NCI-H146 treated with DMSO at 0.1 percent for 48 hours (cell line): ENCODE results near the gene ST3GAL3.
A peak's percentile ranks its signal among the peaks of the same experiment; 100 is the strongest.

Source experiments
- DNase-seq: peaks from one replicate; lab custom pipeline; 2025; ENCODE audit not compliant: unreplicated experiment; lab: John Stamatoyannopoulos, UW

Gene ST3GAL3, protein sequence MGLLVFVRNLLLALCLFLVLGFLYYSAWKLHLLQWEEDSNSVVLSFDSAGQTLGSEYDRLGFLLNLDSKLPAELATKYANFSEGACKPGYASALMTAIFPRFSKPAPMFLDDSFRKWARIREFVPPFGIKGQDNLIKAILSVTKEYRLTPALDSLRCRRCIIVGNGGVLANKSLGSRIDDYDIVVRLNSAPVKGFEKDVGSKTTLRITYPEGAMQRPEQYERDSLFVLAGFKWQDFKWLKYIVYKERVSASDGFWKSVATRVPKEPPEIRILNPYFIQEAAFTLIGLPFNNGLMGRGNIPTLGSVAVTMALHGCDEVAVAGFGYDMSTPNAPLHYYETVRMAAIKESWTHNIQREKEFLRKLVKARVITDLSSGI

GRCh38 chr1:43707190-43708001 is at the start of gene ST3GAL3:
Gene ST3GAL3 (plus strand): TSS chr1:43707536. CDS start chr1:43736263, 28,727 bp downstream.
- peak; percentile 61 for DNase-seq

GRCh38 chr1:43659212-43660166 is 47.8 kb upstream of the ST3GAL3 start:
- no peak for DNase-seq

DNA sequence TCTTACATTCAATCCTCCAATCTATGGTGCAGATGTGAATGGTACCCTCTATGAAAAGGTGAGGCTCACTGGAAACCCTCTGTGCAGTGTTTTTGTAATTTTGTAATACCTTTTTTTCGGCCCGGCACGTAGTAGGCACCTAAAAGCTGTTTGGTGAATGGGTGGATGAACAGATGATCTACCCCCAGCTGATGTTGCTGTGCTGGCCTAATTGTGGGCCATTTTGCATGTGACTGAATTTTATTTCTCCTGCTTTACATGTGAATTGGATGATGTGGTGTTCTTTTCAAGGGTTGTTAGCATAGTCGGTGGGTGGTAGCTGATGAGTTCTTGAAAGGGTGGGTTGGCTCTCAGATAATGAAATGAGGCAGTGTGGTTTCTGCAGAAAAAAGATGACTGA is 47.0 kb upstream of the ST3GAL3 start:
- DNase-seq: no peak

DNA sequence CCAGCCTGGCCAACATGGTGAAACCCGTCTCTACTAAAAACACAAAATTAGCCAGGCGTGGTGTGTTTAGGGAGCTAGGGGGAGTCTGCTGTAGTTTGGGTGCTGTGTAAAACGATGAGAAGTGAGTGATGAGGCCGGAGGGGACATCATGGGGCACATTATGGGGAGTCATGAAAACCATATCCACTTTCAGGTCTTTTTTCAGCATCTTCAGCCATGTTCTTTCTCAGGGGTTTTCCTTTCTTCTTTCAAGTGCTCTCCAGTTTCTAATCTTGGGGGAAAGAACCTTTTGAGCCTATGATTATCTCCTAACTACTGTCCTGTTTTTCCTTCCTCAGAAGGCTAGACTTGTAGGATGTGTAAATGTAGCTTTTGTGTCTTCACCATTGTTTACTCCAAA is 43.0 kb upstream of the ST3GAL3 start:
- no peak for DNase-seq

GRCh38 chr1:43666608-43667007 is 40.7 kb upstream of the ST3GAL3 start:
- no peak for DNase-seq

DNA sequence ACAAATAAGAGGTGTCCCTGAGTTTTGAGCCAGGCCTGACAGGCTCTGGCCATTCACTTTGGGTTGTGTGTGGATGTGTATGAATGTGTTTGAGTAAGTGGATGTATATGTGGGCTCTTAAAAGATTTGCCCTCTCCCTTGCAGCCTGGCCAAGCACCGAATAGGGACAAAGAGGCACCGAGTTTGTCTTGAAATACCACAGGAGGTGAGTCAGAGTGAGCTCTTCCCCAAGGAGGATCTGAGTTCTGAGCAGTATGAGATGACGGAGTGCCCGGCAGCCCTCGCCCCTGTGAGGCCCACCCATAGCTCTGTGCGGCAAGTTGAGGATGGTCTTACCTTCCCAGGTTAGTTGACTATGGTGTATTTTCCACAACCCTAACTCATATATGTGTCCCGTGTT is 38.4 kb upstream of the ST3GAL3 start:
- DNase-seq: no peak

DNA sequence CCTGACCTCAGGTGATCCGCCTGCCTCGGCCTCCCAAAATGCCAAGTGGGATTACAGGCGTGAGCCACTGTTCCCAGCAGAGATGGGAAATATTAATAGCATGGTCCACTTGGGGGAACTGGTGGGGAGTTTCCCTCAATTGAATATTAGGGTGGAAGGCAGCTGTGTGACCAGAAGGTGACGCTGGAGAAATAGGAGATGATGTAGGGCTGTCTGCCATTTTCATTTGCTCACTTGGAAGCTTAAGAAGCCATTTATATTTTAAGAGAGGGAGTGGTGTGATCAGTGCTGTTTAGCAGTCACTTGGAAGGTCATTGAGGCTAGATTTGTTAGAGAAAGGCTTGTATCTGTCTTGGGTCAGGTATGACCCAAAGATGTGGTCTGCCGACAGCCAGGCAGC is 37.5 kb upstream of the ST3GAL3 start:
- no peak for DNase-seq

DNA sequence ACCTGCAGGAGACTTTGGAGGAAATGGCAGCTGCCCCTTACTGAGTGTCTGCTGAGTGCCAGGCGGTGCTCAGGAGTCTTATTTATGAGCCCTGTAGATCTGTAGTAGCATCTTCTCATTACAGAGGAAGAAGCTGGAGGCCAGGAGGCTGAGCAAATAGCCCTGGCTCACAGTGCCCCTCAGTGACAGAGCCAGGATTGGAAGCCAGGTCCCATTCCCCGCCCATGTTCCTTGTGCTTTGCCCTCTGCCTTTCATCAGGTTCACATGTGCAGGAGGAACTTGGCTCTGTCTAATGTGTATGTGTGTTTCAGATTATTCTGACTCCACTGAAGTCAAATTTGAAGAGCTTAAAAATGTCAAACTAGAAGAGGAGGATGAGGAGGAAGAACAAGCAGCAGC is 36.1 kb upstream of the ST3GAL3 start:
- no peak for DNase-seq

DNA sequence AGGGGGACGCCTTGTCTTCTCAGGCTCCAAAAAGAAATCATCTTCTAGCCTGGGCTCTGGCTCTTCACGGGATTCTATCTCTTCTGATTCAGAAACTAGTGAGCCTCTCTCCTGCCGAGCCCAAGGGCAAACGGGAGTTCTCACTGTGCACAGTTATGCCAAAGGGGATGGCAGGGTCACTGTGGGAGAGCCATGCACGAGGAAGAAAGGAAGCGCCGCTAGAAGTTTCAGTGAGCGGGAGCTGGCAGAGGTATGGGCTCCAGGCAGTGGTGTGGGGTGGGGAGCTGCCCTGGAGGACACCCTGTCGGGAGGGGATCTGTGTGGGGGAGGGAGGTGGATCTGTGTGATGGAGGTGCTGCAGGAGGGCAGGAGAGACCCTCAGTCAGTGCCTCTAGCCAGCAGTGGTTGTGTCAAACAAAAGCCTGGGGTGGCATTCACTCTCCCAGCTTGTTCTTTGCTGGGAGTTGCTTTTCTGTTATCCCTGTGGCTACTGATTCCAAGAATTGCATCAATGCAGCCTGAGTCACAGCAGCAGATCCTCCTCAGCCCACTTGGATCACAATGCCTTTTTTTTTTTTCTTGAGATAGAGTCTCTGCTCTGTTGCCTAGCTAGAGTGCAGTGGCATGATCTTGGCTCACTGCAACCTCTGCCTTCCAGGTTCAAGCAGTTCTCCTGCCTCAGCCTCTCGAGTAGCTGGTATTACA is 35.6 kb upstream of the ST3GAL3 start:
- no peak for DNase-seq

DNA sequence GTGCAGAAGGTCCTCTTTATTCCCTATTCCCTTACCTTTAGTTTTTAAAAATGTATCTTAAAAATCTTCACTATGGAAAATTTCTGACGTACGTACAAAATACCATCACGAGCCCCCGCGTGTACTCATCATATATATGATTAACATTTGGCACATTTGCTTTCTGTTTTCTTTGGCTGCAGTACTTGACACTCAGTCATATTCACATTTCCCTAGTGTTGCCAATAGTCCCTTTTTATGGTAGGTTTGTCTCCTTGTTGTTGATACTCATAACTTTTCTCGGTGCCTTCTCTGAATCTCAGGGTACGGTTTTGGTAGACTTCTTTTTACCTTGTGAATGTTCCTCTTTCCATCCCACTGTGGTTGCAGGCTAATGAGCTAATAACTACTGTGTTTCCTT is 34.1 kb upstream of the ST3GAL3 start:
- no peak for DNase-seq

GRCh38 chr1:43678940-43679339 is 28.4 kb upstream of the ST3GAL3 start:
- DNase-seq: no peak

DNA sequence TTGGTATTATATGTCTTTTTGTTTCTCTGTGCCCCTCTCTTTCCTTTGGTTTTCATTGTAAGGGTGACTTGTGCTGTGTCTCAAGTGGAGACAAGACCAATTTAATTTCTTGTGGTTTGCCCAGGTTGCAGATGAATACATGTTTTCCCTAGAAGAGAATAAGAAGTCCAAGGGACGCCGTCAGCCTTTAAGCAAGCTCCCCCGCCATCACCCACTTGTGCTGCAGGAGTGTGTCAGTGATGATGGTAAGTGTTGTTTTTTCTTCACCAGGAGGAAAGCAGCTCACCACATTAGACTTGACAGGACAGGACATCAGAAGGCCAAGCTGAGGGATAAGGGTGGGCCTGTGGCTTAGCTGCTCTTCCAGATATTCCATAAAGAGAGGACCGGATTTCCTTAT is 23.8 kb upstream of the ST3GAL3 start:
- no peak for DNase-seq

GRCh38 chr1:43686801-43687200 is 20.5 kb upstream of the ST3GAL3 start:
- no peak for DNase-seq

DNA sequence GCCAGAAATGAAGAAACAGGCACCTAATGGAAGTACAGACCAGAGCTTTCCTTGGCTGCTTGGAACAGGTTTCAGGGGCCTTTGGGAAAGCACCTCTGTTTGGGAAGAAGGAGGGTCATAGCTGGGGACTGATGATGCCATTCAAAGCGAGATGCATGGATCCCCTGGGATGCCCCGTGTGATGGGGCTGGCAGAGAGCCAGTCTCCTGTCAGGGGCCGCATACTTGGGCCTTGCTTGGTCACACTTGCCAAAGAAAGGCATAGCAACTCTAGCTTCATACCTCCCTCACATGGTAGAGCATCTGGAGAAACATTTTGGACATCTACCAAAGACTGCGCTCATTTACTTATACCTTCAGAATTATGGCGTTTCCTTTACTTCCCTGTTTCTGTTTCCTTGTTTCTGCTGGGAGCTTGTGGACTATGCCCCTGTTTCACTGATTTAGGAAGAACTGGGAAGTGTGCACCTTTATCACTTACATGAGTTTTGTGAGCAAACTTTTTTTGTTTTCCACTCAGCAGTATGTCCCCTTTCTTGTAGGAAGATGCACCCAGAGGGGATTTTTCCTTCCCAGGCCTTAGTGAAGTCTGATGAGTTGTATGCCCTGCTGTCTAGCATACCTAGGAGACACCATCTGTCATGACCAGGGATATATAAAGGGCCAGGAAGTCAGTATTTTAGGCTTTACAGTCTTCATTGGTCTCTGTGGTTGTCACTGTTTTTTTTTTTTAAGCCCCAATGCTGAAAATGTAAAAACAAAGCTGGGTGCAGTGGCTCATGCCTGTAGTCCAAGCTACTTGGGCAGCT is 19.8 kb upstream of the ST3GAL3 start:
- no peak for DNase-seq

DNA sequence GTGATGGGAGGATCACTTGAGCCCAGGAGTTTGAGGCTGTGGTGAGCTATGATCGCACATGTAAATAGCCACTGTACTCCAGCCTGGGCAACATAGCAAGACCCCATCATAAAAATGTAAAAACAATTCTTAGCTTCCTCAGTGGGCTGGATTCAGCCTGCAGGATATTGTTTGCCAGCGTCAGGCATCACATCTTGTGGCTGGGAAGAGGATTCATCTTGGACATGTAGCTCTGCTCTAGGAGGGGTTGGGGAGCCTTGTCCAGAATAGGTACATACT is 19.3 kb upstream of the ST3GAL3 start:
- DNase-seq: no peak

DNA sequence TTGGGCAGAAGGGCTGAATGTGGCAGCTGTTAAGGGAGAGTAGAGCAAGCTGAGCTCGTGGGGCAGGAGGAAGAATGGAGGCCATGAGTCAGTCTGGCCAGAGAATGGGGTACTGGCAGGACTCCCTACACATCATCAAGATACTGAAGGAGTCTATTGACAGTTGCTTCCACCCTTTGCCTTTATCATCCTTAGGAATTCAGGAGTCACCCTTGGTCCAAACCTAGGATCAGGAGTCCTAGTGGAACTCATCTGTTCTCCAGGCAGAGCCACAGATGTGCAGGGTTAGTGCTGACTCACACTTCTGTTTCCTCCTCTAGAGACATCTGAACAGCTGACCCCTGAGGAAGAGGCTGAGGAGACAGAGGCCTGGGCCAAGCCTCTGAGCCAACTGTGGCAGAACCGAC is 18.7 kb upstream of the ST3GAL3 start:
- no peak for DNase-seq

GRCh38 chr1:43689289-43689688 is 18.0 kb upstream of the ST3GAL3 start:
- DNase-seq: no peak

DNA sequence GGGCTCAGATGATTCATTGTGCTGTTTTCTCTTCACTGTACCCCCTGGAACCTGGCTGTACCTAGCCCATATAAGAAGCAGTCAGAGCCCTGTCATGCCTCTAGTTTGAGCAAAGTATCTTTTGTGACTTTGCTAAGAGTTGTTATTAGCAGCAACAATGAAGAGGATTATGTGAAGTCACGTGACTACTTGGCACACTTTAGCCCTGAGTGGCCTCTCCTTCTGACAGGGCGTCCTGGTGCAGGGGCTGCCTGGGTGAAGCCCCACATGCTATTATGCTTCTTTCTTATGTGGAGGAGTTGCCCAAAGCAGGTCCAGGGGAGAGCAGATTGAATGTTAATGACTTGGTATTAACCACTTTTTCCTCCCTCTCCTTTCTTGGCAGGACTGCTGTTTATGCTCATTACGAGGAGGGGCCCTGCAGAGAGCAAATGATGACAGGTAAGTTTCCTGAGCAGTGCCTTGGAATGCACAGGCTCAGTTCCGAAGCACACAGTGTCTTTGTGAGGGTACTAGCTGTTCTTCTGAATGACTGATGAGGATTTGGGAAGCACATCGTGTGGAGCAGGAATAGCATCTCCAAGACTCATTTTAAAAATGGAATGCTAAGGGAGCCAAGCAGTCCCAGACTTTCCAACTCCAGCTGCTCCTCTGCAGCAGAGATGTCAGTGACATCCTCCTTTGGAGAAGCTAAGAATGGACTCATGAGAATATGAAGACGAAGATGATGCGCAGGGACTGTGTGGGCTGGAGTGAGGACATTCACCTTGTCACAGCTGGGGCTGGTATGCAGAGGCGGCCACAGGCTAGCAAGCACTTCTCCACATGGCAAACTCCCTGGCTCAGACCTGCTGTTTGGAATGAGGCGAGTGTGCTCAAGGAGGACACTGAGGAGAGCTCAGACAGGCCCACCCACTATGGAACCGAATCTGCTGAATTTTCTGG is 15.2 kb upstream of the ST3GAL3 start:
- DNase-seq: no peak

- DNase-seq: no peak
Observed at GRCh38 chr1:43693371-43693770, 14.0 kb upstream of the ST3GAL3 start.
